Activated naive CD8-positive, alpha-beta T cell treated with anti-CD3 and anti-CD28 coated beads, Interleukin-2, amount 50 U/mL, for 24 hours (primary cell): ENCODE measurements around the gene DNLZ.

Experiments
- ATAC-seq: fragments of 150-1000 bp; cut with Tn5 transposase; one replicate; pipeline ENCODE4 v1.10.0; 2021
- DNase-seq: peaks from one replicate; pipeline ENCODE4 v3.0.0; 2021
- H3K27ac Mint-ChIP-seq: one replicate; pipeline ENCODE4 v1.8.0; 2021; ENCODE audit warnings: mild to moderate bottlenecking, mixed read lengths
- H3K27me3 Mint-ChIP-seq: one replicate; pipeline ENCODE4 v1.8.0; 2021; ENCODE audit warnings: mixed read lengths
- H3K36me3 Mint-ChIP-seq: one replicate; pipeline ENCODE4 v1.8.0; 2021; ENCODE audit warnings: low read depth, mixed read lengths
- H3K4me1 Mint-ChIP-seq: one replicate; pipeline ENCODE4 v1.8.0; 2021; ENCODE audit warnings: mixed read lengths
- H3K4me3 Mint-ChIP-seq: one replicate; pipeline ENCODE4 v1.8.0; 2021; ENCODE audit warnings: mild to moderate bottlenecking, moderate library complexity, mixed read lengths
- H3K9me3 Mint-ChIP-seq: one replicate; pipeline ENCODE4 v1.8.0; 2021; ENCODE audit warnings: mixed read lengths

Gene DNLZ

GRCh38 chr9:136401173-136401922 is 37.8 kb upstream of the DNLZ start:
- Mint-ChIP-seq H3K4me1 (peaks cover 55% of the 10 kb centered on the region), H3K27me3 (no peaks in the 10 kb centered on the region), H3K27ac (peak overlapping the region; percentile 27), H3K4me3 (no peak overlapping the region), H3K36me3 (peaks cover 47% of the 10 kb centered on the region), H3K9me3 (no peaks in the 10 kb centered on the region)
- ATAC-seq: no peak
- no peak for DNase-seq

- H3K4me1 Mint-ChIP-seq: peaks cover 48% of the 10 kb centered on the region
- peaks cover 44% of the 10 kb centered on the region for H3K36me3 Mint-ChIP-seq
Observed at GRCh38 chr9:136400038-136400834, 36.7 kb upstream of the DNLZ start, which contains the start of gene SNAPC4. Gene SNAPC4, minus strand, starts transcription at chr9:136400170. Its CDS starts 1,742 bp downstream, at chr9:136398428.

GRCh38 chr9:136399176-136400037 is 35.9 kb upstream of the DNLZ start:
- H3K9me3 Mint-ChIP-seq: no peaks in the 10 kb centered on the region
- peak; percentile 8 for ATAC-seq
- peaks cover 48% of the 10 kb centered on the region for H3K36me3 Mint-ChIP-seq
- no peaks in the 10 kb centered on the region for H3K27me3 Mint-ChIP-seq
- DNase-seq: peak; percentile 44
- H3K4me3 Mint-ChIP-seq: peak overlapping the region; percentile 93
- H3K27ac Mint-ChIP-seq: peak overlapping the region; percentile 89
- peaks cover 39% of the 10 kb centered on the region for H3K4me1 Mint-ChIP-seq

More at GRCh38 chr9:136400038-136400834, 36.7 kb upstream of the DNLZ start, which contains the start of gene SNAPC4:
- H3K27me3 Mint-ChIP-seq: no peaks in the 10 kb centered on the region
- peak; percentile 62 for ATAC-seq
- peak; percentile 92 for DNase-seq
- peak within 1 kb of the TSS; percentile 93 for H3K4me3 Mint-ChIP-seq
- H3K9me3 Mint-ChIP-seq: no peaks in the 10 kb centered on the region
- peak within 1 kb of the TSS; percentile 89 for H3K27ac Mint-ChIP-seq

- H3K27ac Mint-ChIP-seq: no peak overlapping the region
- DNase-seq (no peak), ATAC-seq (no peak)
- H3K4me1 Mint-ChIP-seq: peaks cover 28% of the 10 kb centered on the region
- peaks cover 49% of the 10 kb centered on the region for H3K36me3 Mint-ChIP-seq
- no peaks in the 10 kb centered on the region for H3K9me3 Mint-ChIP-seq
- no peaks in the 10 kb centered on the region for H3K27me3 Mint-ChIP-seq
- peak overlapping the region; percentile 93 for H3K4me3 Mint-ChIP-seq
Observed at GRCh38 chr9:136398286-136398685, 34.7 kb upstream of the DNLZ start.

- ATAC-seq: no peak
- peaks cover 48% of the 10 kb centered on the region for H3K36me3 Mint-ChIP-seq
- H3K4me3 Mint-ChIP-seq: no peak overlapping the region
- H3K4me1 Mint-ChIP-seq: peaks cover 26% of the 10 kb centered on the region
- H3K9me3 Mint-ChIP-seq: no peaks in the 10 kb centered on the region
- no peaks in the 10 kb centered on the region for H3K27me3 Mint-ChIP-seq
- no peak for DNase-seq
- H3K27ac Mint-ChIP-seq: no peak overlapping the region
Observed at GRCh38 chr9:136397643-136398042, 34.1 kb upstream of the DNLZ start.

GRCh38 chr9:136396219-136396515 is 32.6 kb upstream of the DNLZ start:
- Mint-ChIP-seq H3K36me3 (peaks cover 46% of the 10 kb centered on the region), H3K27me3 (no peaks in the 10 kb centered on the region), H3K4me3 (no peak overlapping the region), H3K27ac (no peak overlapping the region), H3K4me1 (peaks cover 15% of the 10 kb centered on the region), H3K9me3 (no peaks in the 10 kb centered on the region)
- DNase-seq: no peak
- no peak for ATAC-seq

GRCh38 chr9:136395345-136396218 is 32.0 kb upstream of the DNLZ start:
- H3K9me3 Mint-ChIP-seq: no peaks in the 10 kb centered on the region
- H3K27me3 Mint-ChIP-seq: no peaks in the 10 kb centered on the region
- no peak overlapping the region for H3K4me3 Mint-ChIP-seq
- peaks cover 43% of the 10 kb centered on the region for H3K36me3 Mint-ChIP-seq
- H3K4me1 Mint-ChIP-seq: peaks cover 14% of the 10 kb centered on the region
- ATAC-seq (no peak), DNase-seq (no peak)
- H3K27ac Mint-ChIP-seq: no peak overlapping the region

GRCh38 chr9:136395020-136395340 is 31.4 kb upstream of the DNLZ start:
- Mint-ChIP-seq H3K27ac (no peak overlapping the region), H3K9me3 (no peaks in the 10 kb centered on the region), H3K36me3 (peaks cover 45% of the 10 kb centered on the region), H3K4me1 (peaks cover 13% of the 10 kb centered on the region), H3K4me3 (no peak overlapping the region), H3K27me3 (no peaks in the 10 kb centered on the region)
- ATAC-seq (no peak), DNase-seq (no peak)

GRCh38 chr9:136394312-136395019 is 30.9 kb upstream of the DNLZ start:
- Mint-ChIP-seq H3K4me1 (peaks cover 13% of the 10 kb centered on the region), H3K4me3 (no peak overlapping the region), H3K36me3 (peaks cover 49% of the 10 kb centered on the region), H3K9me3 (no peaks in the 10 kb centered on the region), H3K27ac (no peak overlapping the region), H3K27me3 (no peaks in the 10 kb centered on the region)
- DNase-seq: no peak
- ATAC-seq: no peak

GRCh38 chr9:136393531-136393930 is 30.0 kb upstream of the DNLZ start:
- H3K27me3 Mint-ChIP-seq: no peaks in the 10 kb centered on the region
- DNase-seq (no peak), ATAC-seq (no peak)
- H3K4me3 Mint-ChIP-seq: no peak overlapping the region
- H3K9me3 Mint-ChIP-seq: no peaks in the 10 kb centered on the region
- peaks cover 4% of the 10 kb centered on the region for H3K4me1 Mint-ChIP-seq
- H3K27ac Mint-ChIP-seq: no peak overlapping the region
- H3K36me3 Mint-ChIP-seq: peaks cover 47% of the 10 kb centered on the region

- no peak overlapping the region for H3K27ac Mint-ChIP-seq
- H3K27me3 Mint-ChIP-seq: no peaks in the 10 kb centered on the region
- no peak overlapping the region for H3K4me3 Mint-ChIP-seq
- H3K9me3 Mint-ChIP-seq: no peaks in the 10 kb centered on the region
- DNase-seq (no peak), ATAC-seq (no peak)
- H3K36me3 Mint-ChIP-seq: peaks cover 49% of the 10 kb centered on the region
- no peaks in the 10 kb centered on the region for H3K4me1 Mint-ChIP-seq
Observed at GRCh38 chr9:136392538-136393449, 29.2 kb upstream of the DNLZ start.

- DNase-seq (no peak), ATAC-seq (no peak)
- peaks cover 54% of the 10 kb centered on the region for H3K36me3 Mint-ChIP-seq
- no peak overlapping the region for H3K4me3 Mint-ChIP-seq
- no peaks in the 10 kb centered on the region for H3K9me3 Mint-ChIP-seq
- no peaks in the 10 kb centered on the region for H3K27me3 Mint-ChIP-seq
- H3K4me1 Mint-ChIP-seq: peaks cover 4% of the 10 kb centered on the region
- H3K27ac Mint-ChIP-seq: no peak overlapping the region
Observed at GRCh38 chr9:136391737-136392537, 28.4 kb upstream of the DNLZ start.
